BJ (cell line): ENCODE results near the gene ACR. TPM values are rescaled to one million over a fixed set of nuclear protein-coding genes. Genes with fewer than 3 reads are reported as not detected.

Experiments used
- CTCF ChIA-PET: fragments of 350-600 bp; formaldehyde crosslinking; extraction: SDS; loops from one replicate; lab custom pipeline; 2021; ENCODE audit warnings: antibody characterized with exemption, inconsistent platforms; lab: Yijun Ruan, JAX
- POLR2A ChIA-PET: fragments of 300-600 bp; sonication (Branson Sonifier 250); formaldehyde crosslinking; extraction: SDS; loops from one replicate; lab custom pipeline; 2021; ENCODE audit warnings: antibody characterized with exemption; lab: Charles Lee
- DNase-seq: peaks from one replicate; pipeline ENCODE4 v3.0.0-alpha.2; 2011; ENCODE audit warnings: low read depth
- H3K27me3 ChIP-seq: 2 replicates; pipeline ENCODE4 v1.6.0; 2011; ENCODE audit warnings: low read length; ENCODE audit not compliant: control insufficient read depth, insufficient read depth
- H3K36me3 ChIP-seq: 2 replicates; pipeline ENCODE4 v1.5.1; 2011; ENCODE audit warnings: low read length; ENCODE audit not compliant: control insufficient read depth, insufficient read depth
- H3K4me3 ChIP-seq: 2 replicates; pipeline ENCODE4 v1.5.1; 2011; ENCODE audit warnings: low read depth, mild to moderate bottlenecking, control low read depth, low read length
- polyA plus RNA-seq: library from polyadenylated mRNA; depleted of rRNA; stranded (reverse); fragments of >200 nt; gene quantifications from 2 replicates; pipeline ENCODE4 v1.2.3, GENCODE V29; 2011
- TF ChIP-seq, protein P1 (sequence below): IDR thresholded peaks from 2 replicates; pipeline ENCODE4 v1.5.1; 2011; ENCODE audit warnings: low read depth, mild to moderate bottlenecking, control low read depth, inconsistent platforms, low read length, moderate library complexity; ENCODE audit not compliant: insufficient read depth

The ACR gene
- polyA plus RNA-seq, 1 experiment, result 0.12 TPM

DNA sequence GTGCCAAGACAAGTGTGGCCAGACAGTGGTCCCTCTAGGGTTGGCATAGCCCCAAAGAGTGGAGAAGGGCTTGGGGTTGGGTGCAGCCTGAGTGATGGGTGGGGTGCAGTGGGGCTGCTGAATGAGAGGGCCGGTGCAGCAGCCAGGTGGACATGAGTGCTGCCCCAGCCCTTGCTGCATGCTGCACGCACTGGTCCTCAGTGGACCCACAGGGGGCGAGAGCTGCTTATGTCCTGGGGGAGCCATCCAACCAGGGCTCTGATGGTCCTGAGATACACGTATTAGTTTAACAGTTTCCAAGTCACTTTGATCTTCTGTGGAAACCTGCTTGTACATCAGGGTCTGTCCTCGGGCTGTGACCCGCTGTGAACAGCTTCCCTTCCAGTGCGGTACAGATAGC, 23.9 kb upstream of the ACR start:
- CTCF ChIA-PET, result no interaction called here
- DNase-seq, result no peak
- H3K27me3 ChIP-seq, result peaks cover 4% of the 10 kb centered on the region
- POLR2A ChIA-PET, result no interaction called here
- no peak overlapping the region for H3K4me3 ChIP-seq
- TF ChIP-seq, protein P1, sequence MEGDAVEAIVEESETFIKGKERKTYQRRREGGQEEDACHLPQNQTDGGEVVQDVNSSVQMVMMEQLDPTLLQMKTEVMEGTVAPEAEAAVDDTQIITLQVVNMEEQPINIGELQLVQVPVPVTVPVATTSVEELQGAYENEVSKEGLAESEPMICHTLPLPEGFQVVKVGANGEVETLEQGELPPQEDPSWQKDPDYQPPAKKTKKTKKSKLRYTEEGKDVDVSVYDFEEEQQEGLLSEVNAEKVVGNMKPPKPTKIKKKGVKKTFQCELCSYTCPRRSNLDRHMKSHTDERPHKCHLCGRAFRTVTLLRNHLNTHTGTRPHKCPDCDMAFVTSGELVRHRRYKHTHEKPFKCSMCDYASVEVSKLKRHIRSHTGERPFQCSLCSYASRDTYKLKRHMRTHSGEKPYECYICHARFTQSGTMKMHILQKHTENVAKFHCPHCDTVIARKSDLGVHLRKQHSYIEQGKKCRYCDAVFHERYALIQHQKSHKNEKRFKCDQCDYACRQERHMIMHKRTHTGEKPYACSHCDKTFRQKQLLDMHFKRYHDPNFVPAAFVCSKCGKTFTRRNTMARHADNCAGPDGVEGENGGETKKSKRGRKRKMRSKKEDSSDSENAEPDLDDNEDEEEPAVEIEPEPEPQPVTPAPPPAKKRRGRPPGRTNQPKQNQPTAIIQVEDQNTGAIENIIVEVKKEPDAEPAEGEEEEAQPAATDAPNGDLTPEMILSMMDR, result no peak
- no peaks in the 10 kb centered on the region for H3K36me3 ChIP-seq

GRCh38 chr22:50714631-50715179, 23.3 kb upstream of the ACR start:
- ChIA-PET CTCF (no interaction called here), POLR2A (no interaction called here)
- no peak for DNase-seq
- H3K36me3 ChIP-seq, result no peaks in the 10 kb centered on the region
- TF ChIP-seq, protein P1, result no peak
- H3K27me3 ChIP-seq, result peaks cover 7% of the 10 kb centered on the region
- H3K4me3 ChIP-seq, result no peak overlapping the region

GRCh38 chr22:50715250-50715649, 22.8 kb upstream of the ACR start:
- CTCF ChIA-PET, result no interaction called here
- H3K36me3 ChIP-seq, result no peaks in the 10 kb centered on the region
- H3K27me3 ChIP-seq, result peaks cover 7% of the 10 kb centered on the region
- no peak for DNase-seq
- POLR2A ChIA-PET, result no interaction called here
- TF ChIP-seq, protein P1, result no peak
- no peak overlapping the region for H3K4me3 ChIP-seq

- no peaks in the 10 kb centered on the region for H3K36me3 ChIP-seq
- TF ChIP-seq, protein P1, result no peak
- no peak for DNase-seq
- peaks cover 7% of the 10 kb centered on the region for H3K27me3 ChIP-seq
- POLR2A ChIA-PET, result interaction anchor here (0.5 kb wide), 1 partner anchor 116 kb away, joined by 3 read pairs; no protein-coding TSS in a partner anchor
- CTCF ChIA-PET, result no interaction called here
- no peak overlapping the region for H3K4me3 ChIP-seq
These were observed 22.2 kb upstream of the ACR start for GRCh38 chr22:50715776-50716175.

DNA sequence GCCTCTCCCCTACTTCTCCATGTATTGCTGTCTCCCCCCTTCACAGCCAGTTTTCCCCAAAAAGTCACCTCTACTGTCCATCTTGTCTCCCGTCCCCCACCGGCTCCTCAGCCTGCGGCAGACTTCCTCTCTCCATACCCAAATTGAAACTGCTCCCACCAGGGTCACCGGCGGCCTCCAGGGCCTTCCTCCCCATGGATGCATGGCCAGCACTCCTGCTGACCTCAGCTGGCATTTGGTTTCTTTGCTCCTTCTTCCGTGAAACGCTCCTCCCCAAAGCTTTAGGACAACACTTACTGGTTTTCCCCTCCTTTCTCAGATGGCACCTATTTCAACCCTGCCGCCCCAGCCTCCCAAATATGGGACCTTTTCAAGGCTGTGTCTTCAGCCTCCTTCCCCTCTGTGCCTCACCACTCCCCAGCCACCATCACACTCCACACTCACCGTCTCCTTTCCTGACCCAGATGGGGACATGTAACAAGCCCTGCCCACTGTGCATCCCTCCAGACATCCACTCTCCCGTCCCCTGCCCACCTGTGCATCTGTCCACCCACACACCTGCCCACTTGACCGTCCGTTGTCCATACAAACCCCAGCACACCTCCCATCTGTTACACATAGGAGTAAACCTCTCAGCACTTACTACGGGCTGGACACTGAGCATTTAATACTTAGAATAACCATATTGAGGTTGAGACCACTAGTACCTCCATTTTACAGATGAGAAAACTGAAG, 21.5 kb upstream of the ACR start:
- no peak overlapping the region for H3K4me3 ChIP-seq
- TF ChIP-seq, protein P1, result no peak
- DNase-seq, result no peak
- peaks cover 9% of the 10 kb centered on the region for H3K27me3 ChIP-seq
- POLR2A ChIA-PET, result no interaction called here
- CTCF ChIA-PET, result no interaction called here
- H3K36me3 ChIP-seq, result no peaks in the 10 kb centered on the region
